ENCODE data around the gene RALY.

The RALY gene

DNA sequence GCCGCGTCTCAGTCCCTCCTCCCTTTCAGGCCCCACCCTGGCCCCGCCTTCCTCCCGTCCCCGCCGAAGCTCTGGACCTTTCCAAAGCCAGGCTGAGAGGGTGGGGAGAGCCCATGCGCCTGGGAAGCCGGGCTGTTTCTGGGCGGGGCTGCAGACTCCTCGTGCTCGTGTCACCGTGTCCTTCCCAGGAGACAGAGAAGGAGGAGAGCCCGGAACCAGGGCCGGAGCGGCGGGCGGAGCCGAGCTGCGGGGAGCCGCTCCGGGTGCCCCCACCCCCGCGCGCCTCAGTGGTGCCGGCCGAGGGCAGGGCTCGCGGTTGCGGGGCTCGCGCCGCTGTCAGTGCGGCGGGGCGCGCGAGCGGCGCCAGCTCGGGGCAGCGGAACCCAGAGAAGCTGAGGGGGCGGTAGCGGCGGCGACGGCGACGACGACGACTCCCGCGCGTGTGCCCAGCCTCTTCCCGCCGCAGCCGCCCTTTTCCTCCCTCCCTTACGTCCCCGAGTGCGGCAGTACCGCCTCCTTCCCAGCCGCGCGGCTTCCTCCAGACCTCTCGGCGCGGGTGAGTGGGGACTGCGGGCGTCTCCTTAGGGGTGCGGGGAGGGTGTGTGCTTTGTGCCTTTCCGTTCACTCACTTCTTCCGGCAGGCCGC is at the start of gene RALY:
Gene RALY, plus strand, starts transcription at position 336 of the 646 bp plus-strand sequence. CDS start 78,164 bp downstream, outside the sequence.
- DNase-seq (ENCODE audit: low read depth, low spot score) = peak; percentile 91
- peak within 1 kb of the TSS; percentile 92 for H3K27ac ChIP-seq

DNA sequence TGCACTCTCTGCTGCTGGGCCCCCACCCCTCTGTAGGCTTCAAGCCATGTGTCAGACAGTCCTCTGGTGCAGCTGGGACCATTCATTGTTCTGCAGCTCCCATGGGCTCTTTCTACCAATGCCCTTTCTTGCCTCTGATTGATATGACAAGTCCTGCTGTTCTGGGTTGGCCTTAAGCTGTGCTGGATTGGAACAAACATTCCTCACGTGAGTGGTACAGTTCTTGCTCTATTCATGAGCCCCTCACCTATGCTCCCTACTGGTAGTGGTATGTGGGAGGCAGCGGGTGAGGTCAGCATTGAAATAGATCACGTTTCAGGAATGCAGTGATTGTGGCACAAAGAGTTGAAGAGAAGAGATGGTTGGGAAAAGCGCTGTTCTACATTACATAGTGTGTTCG is 48.8 kb upstream of the RALY start:
- no peak for DNase-seq (ENCODE audit: low read depth, low spot score)
- no peak overlapping the region for H3K27ac ChIP-seq

DNA sequence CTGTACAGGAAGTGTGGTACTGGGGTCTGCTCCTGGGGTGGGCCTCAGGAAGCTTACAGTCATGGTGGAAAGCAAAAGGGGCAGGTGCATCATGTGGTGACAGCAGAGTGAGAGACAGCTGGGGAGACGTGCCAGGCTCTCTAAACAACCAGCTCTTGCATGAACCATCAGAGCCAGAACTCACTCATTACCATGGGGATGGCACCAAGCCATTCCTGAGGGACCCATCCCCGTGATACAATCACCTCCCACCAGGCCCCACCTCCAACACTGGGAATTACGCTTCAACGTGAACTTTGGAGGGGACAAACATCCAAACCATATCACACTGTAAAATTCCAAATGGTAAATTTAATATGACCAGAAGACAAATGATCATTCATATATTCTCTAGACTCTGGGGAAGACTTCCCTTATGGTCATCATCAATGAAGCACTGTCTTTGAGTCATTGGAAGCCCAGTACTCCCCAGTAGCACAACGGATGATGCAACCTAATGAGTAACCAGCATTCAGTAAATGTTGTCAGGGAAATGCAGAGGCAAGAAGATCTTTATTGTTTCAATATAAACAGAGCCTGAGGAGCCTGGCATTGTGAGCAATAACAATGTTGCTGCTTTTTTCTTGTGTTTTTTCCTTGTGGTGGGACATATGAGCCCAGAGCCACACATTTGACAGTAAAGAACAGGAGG is 48.2 kb upstream of the RALY start:
- no peak overlapping the region for H3K27ac ChIP-seq
- peak; percentile 77 for DNase-seq (ENCODE audit: low read depth, low spot score)

DNA sequence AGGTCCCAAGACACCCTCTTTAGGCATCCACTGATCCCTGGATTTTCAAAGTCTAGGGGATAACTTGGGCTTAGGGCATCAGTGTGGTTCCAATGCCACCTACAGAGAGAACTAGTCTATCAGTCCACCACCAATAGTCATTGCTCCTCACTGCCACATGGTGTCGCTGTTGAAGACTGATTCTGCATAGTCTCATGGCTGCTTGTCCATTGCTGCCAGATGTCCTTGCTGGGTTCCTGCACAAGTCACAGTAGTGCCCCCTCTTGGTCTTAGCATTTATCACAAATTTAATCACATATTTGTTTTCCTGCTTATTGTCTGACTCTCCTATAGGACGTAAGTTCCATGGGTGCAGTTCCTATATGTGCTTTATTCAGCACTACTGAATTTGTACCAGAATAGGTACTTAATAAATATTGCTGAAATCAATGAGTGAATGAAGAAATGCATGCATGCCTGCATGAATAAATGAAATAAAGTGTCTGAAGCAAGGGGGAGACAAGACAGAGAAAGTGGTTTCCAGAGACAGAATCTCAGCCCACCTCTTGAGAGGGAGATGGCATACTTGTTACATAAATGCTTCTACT is 45.9 kb upstream of the RALY start:
- H3K27ac ChIP-seq = no peak overlapping the region
- DNase-seq (ENCODE audit: low read depth, low spot score) = no peak

DNA sequence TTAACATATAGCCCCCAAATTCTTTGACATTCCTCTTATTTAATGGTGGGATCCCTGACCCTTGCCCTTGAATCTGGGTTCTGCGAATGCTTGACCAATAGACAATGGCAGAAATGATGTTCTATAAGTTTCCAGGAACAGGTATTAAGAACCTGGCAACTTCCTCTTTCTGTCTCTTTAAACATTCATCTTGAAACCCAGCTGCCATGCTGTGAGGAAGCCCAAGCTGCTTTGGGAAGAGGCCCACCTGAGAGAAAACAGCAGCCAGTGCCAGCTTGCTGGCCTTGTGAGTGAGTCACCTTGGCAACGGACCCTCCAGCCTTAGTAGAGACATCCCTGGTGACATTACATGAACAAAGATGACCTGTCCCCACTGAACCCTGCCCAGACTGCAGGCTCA is 45.2 kb upstream of the RALY start:
- DNase-seq (ENCODE audit: low read depth, low spot score) = no peak
- H3K27ac ChIP-seq = no peak overlapping the region

DNA sequence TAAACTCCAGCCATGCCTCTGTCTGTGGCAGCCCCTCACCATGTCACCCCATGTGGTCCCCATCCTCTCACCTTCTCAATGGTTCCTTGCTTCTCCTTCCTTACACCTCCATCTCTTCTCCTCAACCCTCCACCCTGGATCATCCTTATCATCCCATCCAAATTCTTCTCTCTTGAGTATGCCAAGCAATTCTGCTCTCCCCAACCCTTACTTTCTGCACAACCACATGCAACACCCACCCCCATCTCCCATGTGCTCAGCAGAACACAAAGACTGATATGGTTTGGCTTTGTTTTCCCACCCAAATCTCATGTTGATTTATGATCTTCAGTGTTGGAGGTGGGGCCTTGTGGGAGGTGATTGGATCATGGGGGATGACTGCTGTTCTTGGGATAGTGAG is 42.5 kb upstream of the RALY start:
- no peak for DNase-seq (ENCODE audit: low read depth, low spot score)
- H3K27ac ChIP-seq = no peak overlapping the region

DNA sequence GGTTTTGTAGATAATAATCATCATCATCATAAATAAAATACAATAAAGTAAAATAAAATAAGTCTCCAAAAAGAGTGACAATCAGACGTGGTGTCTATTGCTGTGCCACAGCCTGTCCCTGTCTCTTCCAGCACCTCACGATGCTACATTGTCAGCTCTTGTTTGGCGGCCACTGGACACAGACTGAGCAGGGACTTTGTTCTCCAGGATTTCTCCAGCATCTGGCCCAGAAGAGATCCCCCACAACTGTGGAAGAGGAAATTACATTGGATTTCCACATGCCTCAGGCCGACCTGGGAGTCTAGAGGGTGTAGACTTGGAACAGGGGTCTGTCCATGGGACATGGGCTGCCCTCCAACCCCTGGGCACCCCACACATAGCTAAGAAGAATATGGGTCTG is 39.2 kb upstream of the RALY start:
- H3K27ac ChIP-seq = no peak overlapping the region
- no peak for DNase-seq (ENCODE audit: low read depth, low spot score)

DNA sequence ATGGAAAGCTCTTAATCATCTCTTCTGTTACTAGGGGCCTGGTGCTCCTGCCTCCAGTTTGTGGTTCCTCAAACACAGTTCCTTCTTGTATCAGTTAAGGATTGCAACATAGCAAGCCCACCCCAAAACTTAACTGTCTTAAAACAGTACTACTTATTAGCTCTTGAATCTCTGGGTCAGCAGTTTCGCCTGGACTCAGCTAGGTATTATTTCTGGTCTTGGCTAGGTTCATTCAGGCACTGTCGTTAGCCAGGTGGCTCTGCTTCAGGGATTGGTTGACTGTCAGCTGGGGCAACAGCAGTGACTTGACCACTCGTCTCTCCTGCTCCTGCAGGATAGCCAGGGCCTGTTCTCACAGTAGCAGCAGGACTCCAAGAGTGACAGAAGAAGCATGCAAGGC is 30.0 kb upstream of the RALY start:
- no peak for DNase-seq (ENCODE audit: low read depth, low spot score)
- H3K27ac ChIP-seq = no peak overlapping the region

DNA sequence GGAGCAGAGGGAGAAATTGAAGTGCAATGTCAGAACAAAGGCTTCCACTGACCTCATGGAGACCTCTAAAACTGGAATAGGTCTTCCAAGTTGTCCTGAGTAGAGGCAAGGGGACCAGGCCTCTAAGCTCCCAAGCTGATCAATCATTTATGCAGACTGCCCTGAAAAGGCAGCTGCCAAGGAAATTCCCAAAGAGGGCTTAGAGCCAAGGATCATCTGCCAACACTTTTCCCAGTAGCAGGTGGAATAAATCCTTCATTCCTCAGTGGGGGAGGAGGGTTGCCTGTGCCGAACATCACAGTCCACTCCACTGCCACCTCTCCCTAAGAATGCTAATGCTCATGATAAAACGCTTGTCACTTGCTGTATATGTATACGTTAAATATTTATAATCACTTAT is 29.3 kb upstream of the RALY start:
- H3K27ac ChIP-seq = no peak overlapping the region
- no peak for DNase-seq (ENCODE audit: low read depth, low spot score)

DNA sequence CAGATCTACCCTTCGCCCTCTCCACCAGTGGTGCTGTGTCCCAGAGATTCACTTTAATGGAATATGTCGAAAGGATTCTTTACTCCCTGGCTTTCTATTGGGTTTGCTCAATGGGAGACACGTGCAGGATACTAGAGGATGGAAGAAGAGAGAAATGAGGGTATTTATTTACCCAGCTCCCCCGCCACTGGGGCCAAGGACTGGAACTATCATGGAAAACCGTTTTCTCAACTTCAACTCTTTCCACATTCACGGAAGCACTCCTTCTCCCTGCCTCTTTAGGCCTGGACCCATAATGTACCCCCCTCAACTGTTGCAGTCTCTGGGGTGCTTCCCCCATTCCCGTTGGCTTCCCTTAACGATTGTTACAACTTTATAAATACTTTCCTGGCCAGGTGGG is 26.6 kb upstream of the RALY start:
- no peak for DNase-seq (ENCODE audit: low read depth, low spot score)

DNA sequence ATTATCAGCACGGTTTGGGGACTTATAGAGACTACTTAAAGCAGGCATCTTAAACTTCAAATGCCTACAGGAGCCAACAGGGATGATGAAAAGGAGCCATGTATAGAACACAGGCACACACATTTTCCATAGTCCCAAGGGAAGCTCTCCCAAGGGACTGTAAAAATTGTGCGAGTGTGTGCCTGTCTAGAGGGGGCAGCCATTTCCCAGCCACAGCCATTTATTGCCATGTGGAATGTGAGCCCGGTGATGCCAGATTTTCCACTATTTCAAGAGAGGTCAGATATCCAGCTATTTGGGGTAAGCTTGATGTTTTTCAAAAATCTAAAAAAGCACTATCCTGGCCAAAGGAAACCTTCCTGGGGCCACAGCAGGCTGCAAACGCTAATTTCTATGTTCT is 24.1 kb upstream of the RALY start:
- no peak for DNase-seq (ENCODE audit: low read depth, low spot score)
- no peak overlapping the region for H3K27ac ChIP-seq

More for the DNA sequence above, 26.6 kb upstream of the RALY start:
- no peak overlapping the region for H3K27ac ChIP-seq

DNA sequence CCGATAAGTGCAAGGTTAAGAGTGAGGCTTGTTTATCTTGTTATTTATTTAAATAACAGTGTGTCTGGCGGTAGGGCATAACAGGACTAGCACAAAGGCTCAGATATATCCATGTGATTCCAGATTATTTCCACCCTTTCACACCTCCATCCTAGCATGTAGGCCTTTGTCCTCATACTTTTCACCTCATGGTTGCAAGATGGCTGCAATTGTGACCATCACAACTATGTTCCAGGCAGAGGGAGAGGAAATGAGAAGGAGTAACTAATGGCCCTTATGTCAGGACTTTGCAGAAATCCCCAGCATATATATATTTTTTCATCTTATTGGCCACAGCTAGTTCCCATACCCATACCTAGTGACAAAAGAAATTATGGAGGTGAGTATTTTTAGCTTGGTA is 23.5 kb upstream of the RALY start:
- DNase-seq (ENCODE audit: low read depth, low spot score) = no peak
- H3K27ac ChIP-seq = no peak overlapping the region

DNA sequence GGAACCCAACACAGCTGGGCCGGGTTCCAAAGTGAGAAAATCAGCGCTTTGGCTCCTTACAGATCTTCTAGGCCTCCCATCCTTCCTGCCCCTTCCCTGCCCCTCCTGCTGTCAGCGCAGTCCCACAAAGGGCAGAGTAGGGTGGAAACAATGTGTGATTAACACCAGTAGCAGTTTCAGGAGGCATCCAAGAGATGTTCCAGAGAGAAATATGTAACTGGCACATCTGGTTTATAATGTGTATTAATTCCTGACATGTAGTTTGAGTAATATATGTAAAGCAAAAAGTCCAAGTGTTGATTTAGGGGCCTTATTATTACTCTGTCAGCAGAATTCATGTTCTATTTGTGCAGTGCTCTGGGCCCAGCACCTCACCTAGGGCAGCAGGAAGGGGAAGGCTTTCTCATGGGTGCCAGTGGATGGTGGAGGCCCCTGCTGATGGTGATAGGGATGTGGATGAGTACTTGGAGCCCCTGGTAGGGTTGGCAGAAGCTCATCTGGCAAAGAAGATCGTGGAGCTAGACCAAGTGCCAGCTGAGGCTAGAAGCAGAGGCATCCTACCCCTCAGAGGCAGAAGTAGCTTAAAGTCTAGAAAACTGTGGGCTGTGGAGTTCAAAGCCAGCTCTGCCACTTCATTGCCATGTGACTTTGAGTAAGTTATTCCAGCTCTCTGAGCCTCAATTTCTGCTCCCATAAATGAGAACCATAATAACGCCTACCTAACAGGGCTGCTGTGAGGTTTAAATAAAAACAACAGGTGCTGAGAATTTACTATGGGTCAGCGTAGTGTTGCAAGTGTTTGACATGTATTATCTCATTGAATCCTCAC is 22.4 kb upstream of the RALY start:
- no peak overlapping the region for H3K27ac ChIP-seq
- no peak for DNase-seq (ENCODE audit: low read depth, low spot score)

DNA sequence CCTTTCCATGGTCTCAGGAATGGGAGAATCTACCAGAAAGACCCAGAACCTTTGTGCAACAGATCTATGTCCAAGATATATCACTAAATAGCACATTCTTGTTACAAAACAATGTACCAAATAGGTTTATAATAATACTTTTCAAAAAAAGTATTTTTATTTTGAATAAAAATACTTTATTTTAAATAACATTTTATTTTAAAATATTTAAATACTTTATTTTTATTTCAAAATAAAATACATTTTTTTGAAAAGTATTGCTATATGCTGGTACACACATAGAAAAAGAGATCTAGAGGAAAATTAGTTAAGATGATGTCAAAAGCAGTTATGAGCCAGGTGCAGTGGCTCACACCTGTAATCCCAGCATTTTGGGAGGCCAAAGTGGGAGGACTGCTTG is 16.8 kb upstream of the RALY start:
- DNase-seq (ENCODE audit: low read depth, low spot score) = no peak
- no peak overlapping the region for H3K27ac ChIP-seq

DNA sequence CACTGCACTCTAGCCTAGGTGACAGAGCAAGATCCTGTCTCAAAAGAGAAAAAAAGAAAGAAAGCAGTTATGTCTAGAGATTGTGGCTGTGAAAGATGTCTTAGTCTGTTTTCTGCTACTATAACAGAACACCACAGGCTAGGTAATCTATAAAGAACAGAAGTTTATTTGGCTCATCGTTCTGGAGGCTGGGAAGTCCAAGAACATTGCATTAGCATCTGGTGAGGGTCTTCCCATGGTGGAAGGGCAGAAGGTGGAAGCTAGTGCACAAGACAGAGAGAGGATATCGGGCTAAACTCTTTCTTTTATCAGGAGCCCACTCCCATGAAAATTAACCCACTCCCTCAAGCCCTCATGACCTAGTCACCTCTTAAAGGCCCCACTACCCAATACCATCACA is 16.2 kb upstream of the RALY start:
- H3K27ac ChIP-seq = no peak overlapping the region
- DNase-seq (ENCODE audit: low read depth, low spot score) = no peak

DNA sequence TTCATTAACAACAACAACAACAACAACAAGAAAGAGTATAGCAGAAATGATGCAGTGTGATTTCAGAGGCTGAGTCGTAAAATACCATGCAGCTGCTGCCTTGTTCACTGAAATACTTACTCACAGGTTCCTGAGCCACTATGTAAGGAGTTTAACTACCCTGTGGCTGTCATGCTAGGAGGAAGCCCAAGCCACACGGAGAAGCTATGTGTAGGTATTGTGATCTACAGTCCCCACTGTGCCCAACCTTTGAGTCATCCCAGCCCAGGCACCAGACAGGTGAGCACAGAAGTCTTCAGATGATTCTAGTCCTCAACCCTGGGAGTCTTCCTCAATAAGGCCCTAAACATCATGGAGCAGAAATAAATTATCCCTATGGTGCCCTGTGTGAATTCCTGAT is 14.6 kb upstream of the RALY start:
- H3K27ac ChIP-seq = no peak overlapping the region
- DNase-seq (ENCODE audit: low read depth, low spot score) = no peak

DNA sequence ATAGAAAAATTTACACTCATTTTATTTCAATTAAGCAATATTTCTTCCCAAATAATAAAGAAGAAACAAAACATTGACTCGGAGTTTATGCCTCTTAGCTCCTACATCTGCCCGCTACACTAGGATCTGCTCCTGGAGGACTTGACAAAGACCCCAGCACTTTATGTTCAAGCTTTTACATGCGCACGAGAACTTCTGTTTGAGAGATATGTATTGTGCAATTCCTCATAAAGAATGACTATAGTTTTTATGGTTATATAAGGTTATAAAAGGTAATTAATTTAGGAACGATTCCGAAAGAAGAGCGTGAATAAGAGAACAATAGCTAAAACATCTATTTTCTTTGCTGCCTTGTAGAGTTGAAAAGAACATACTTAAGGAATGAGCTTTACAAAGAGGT is 12.4 kb upstream of the RALY start:
- H3K27ac ChIP-seq = no peak overlapping the region
- DNase-seq (ENCODE audit: low read depth, low spot score) = no peak

DNA sequence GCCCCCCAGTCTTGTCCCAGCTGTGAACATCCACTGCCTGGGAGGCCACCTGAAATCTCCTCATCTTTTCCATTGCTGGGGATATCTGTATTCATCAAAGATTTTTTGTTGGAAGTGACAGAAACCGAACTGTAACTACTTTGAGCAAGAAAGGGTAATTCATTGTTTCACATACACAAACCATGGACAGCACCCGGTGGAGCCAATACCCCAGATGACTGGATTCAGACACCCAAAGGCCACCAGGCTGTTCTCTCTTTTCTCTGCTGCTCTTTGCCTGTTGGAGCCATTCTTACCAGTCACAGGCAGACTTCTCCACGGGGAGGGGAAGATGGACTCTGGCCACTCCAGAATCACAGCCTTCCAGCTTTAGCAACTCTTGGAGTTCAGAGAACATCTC is 11.7 kb upstream of the RALY start:
- no peak overlapping the region for H3K27ac ChIP-seq
- no peak for DNase-seq (ENCODE audit: low read depth, low spot score)

DNA sequence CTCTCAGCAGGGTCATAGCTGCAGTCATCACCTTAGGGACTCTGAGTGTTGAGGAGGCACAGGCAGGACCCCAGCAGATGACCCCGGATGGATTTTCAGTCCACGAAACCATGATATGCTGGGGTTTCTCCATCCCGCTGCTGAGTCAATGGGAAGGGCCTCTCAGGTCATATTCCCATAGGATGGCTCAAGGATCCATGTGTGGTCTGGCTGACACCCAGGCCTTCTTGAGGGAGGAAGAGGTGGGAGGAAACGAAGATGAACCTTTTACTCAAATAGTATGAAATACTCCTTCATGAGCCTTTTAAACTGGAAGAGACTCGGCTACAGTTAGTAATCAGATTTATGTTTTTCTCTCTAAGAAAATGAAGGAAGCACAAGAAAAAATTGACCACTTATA is 10.3 kb upstream of the RALY start:
- DNase-seq (ENCODE audit: low read depth, low spot score) = no peak
- H3K27ac ChIP-seq = no peak overlapping the region

DNA sequence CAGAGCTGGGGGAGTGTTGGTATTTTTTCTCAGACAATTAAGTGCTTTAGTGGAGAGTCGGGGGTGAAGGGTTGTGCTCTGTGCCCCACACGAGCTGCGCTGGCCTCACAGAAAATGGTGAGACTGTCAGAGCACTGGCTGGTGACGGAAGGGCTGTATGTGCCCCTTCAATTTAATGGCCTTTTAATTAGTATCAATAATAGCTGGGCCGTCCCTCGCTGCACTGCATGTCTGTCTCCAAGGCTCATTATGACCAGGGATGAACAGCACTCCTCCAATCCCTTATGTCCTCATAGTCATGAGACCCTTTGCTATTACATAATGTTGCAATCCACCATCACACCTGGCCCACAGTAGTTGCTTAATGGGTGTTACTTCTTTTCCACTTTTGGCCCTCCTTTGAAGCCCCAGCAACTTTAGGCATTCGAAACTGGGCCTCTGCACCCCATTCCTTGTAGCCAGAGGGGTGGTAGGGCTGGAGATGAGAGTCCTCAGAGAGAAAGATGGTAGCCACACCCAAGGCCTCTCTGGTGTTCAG is 9.5 kb upstream of the RALY start:
- no peak overlapping the region for H3K27ac ChIP-seq
- no peak for DNase-seq (ENCODE audit: low read depth, low spot score)

DNA sequence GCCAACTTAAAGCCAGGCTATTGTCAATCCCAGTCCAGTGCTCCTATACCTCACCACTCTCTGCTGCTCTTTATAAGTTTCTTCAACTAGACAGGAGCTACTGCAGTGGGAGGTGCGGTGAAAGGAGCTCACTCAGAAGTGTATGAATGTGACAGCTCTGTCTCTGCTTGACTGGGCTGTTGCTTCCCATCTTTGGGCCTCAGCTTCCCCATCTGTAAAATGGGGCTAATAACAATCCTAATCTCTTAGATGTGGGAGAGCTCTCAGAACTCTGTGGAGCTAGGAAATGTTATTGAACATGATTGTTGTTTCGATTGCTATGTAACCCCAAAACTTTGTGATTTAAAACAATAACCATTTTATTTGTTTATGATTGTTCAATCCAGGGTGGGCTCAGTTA is 8.4 kb upstream of the RALY start:
- no peak overlapping the region for H3K27ac ChIP-seq
- no peak for DNase-seq (ENCODE audit: low read depth, low spot score)
